HCT116 (cell line): Measurements from ENCODE around the gene BBX. TPM values are rescaled to one million over a fixed set of nuclear protein-coding genes. Genes with fewer than 3 reads are reported as not detected.

Experiments
- ATAC-seq: fragments of 200-7000 bp; cut with Tn5 transposase; 2 replicates; pipeline ENCODE4 v1.9.1; 2020; ENCODE audit warnings: mild to moderate bottlenecking, moderate library complexity
- BruUV-seq: library from RNA; stranded (reverse); fragments of 400-500 nt; replicated peaks from 2 replicates; lab custom pipeline; 2021; lab: Mats Ljungman, UMichigan
- CTCF ChIA-PET: fragments of 300-600 bp; sonication (Branson Sonifier 250); formaldehyde crosslinking; loops from one replicate; lab custom pipeline; 2021; ENCODE audit warnings: antibody characterized with exemption; lab: Charles Lee
- POLR2A ChIA-PET: fragments of 300-600, 350-600 bp; sonication (Branson Sonifier 250); formaldehyde crosslinking; loops from one replicate; lab custom pipeline; 2021; ENCODE audit warnings: antibody characterized with exemption; lab: Charles Lee
- RAD21 ChIA-PET, 2 experiments: fragments of 300-600 bp; sonication (Branson Sonifier 250); formaldehyde crosslinking; loops; one replicate each; lab custom pipeline; 2023; ENCODE audit warnings: low total read pairs in 2 of 2; ENCODE audit not compliant: uncharacterized antibody in 2 of 2, unreplicated experiment in 2 of 2, low non-redundant PET in 1 of 2; lab: Charles Lee
- DNase-seq: peaks from one replicate; pipeline ENCODE4 v3.0.0-alpha.2; 2010; ENCODE audit warnings: low read depth, low spot score
- H2AFZ ChIP-seq: fragments of 200-600 bp; shearing (Covaris generic), sonication (generic); 2 replicates; pipeline ENCODE4 v1.6.1; 2017; ENCODE audit warnings: low read depth, mixed run types, mixed read lengths, antibody characterized with exemption, low read length; ENCODE audit not compliant: poor library complexity, severe bottlenecking
- H3K27ac ChIP-seq: 2 replicates; pipeline ENCODE4 v1.5.1; 2012; ENCODE audit warnings: low read depth, low read length
- H3K27me3 ChIP-seq: fragments of 200-600 bp; sonication (generic); 2 replicates; pipeline ENCODE4 v1.6.1; 2016; ENCODE audit warnings: mixed run types, low read length, mixed read lengths; ENCODE audit not compliant: insufficient read depth
- H3K36me3 ChIP-seq, 2 experiments: fragments of 200-500 bp in 1 of 2; fragments of 200-600 bp in 1 of 2; sonication (Bioruptor generic) in 1 of 2; sonication (generic) in 1 of 2; 2 replicates each; pipeline versions ENCODE4 v1.5.1 to v1.6.1; 2014 to 2016; ENCODE audit warnings: low read length in 2 of 2, inconsistent platforms in 1 of 2, mixed read lengths in 1 of 2, mixed run types in 1 of 2; ENCODE audit not compliant: insufficient read depth in 2 of 2, control insufficient read depth in 1 of 2
- H3K4me1 ChIP-seq, 2 experiments: fragments of 200-600 bp in 1 of 2; sonication (generic) in 1 of 2; 2 replicates each; pipeline versions ENCODE4 v1.5.1 to v1.6.1; 2012 to 2017; ENCODE audit warnings: low read length in 2 of 2, inconsistent platforms in 1 of 2, mild to moderate bottlenecking in 1 of 2, mixed read lengths in 1 of 2, mixed run types in 1 of 2, moderate library complexity in 1 of 2; ENCODE audit not compliant: insufficient read depth in 2 of 2, control insufficient read depth in 1 of 2
- H3K4me2 ChIP-seq: fragments of 200-600 bp; sonication (generic); 2 replicates; pipeline ENCODE4 v1.6.1; 2017; ENCODE audit warnings: mixed run types, low read length, mixed read lengths
- H3K4me3 ChIP-seq, 2 experiments: fragments of 200-600 bp in 1 of 2; sonication (generic) in 1 of 2; replicated peaks in 1 of 2; 2 replicates each; pipeline ENCODE4 v1.5.1; 2011 to 2016; ENCODE audit warnings: low read length in 2 of 2, control low read depth in 1 of 2, low read depth in 1 of 2, mild to moderate bottlenecking in 1 of 2, mixed read lengths in 1 of 2, mixed run types in 1 of 2
- H3K79me2 ChIP-seq: fragments of 200-600 bp; sonication (generic); 2 replicates; pipeline ENCODE4 v1.6.1; 2017; ENCODE audit warnings: mild to moderate bottlenecking, mixed run types, low read length, moderate library complexity, mixed read lengths; ENCODE audit not compliant: insufficient read depth
- H3K9ac ChIP-seq: fragments of 200-600 bp; sonication (generic); 2 replicates; pipeline ENCODE4 v1.6.1; 2016; ENCODE audit warnings: low read length, mixed read lengths
- H3K9me2 ChIP-seq: fragments of 200-600 bp; sonication (generic), shearing (Covaris generic); 2 replicates; pipeline ENCODE4 v1.6.1; 2017; ENCODE audit warnings: mixed run types, mild to moderate bottlenecking, moderate library complexity; ENCODE audit not compliant: insufficient read depth
- H3K9me3 ChIP-seq, 2 experiments: fragments of 200-500 bp in 1 of 2; fragments of 200-600 bp in 1 of 2; sonication (Bioruptor generic) in 1 of 2; sonication (generic) in 1 of 2; 2 replicates each; pipeline ENCODE4 v1.6.1; 2014 to 2017; ENCODE audit warnings: low read length in 2 of 2, mixed read lengths in 2 of 2, inconsistent platforms in 1 of 2, low read depth in 1 of 2, mild to moderate bottlenecking in 1 of 2, mixed run types in 1 of 2, moderate library complexity in 1 of 2; ENCODE audit not compliant: control insufficient read depth in 1 of 2, insufficient read depth in 1 of 2
- H4K20me1 ChIP-seq: fragments of 200-600 bp; sonication (generic), shearing (Covaris generic); 2 replicates; pipeline ENCODE4 v1.6.1; 2017; ENCODE audit warnings: mixed run types, mild to moderate bottlenecking, moderate library complexity; ENCODE audit not compliant: insufficient read depth
- ATF3 ChIP-seq: IDR thresholded peaks from 2 replicates; pipeline ENCODE4 v1.6.1; 2012
- EGR1 ChIP-seq: IDR thresholded peaks from 2 replicates; pipeline ENCODE4 v1.6.1; 2012; ENCODE audit warnings: low read depth
- EZH2phosphoT487 ChIP-seq: fragments of 200-600 bp; IDR thresholded peaks from 2 replicates; pipeline ENCODE4 v1.6.1; 2018; ENCODE audit warnings: antibody characterized with exemption, borderline replicate concordance
- FOSL1 ChIP-seq: IDR thresholded peaks from 2 replicates; pipeline ENCODE4 v1.6.1; 2012; ENCODE audit warnings: low read depth
- MAX ChIP-seq: IDR thresholded peaks from 2 replicates; pipeline ENCODE4 v1.6.1; 2012
- POLR2A ChIP-seq: IDR thresholded peaks from 2 replicates; pipeline ENCODE4 v1.7.0; 2011; ENCODE audit warnings: borderline replicate concordance; ENCODE audit not compliant: insufficient read depth, insufficient read length; ENCODE audit errors: extremely low read depth
- ZBTB33 ChIP-seq: IDR thresholded peaks from 2 replicates; pipeline ENCODE4 v1.6.1; 2011; ENCODE audit warnings: mild to moderate bottlenecking, low read length, moderate library complexity; ENCODE audit not compliant: insufficient replicate concordance; ENCODE audit errors: extremely low read depth
- ZFX ChIP-seq: fragments of 450-650 bp; IDR thresholded peaks from 2 replicates; pipeline ENCODE4 v1.6.1; 2017
- ZNF274 ChIP-seq: fragments of 200-500 bp; sonication (Bioruptor generic); IDR thresholded peaks from 2 replicates; pipeline ENCODE4 v1.6.1; 2014; ENCODE audit warnings: mild to moderate bottlenecking, low read depth, low read length, inconsistent platforms
- intact Hi-C: fragments of 100-400 bp; cut with micrococcal nuclease; formaldehyde crosslinking; loops from 2 replicates; pipeline ENCODE4 v1.10.0; 2022
- total RNA-seq: library from RNA; stranded (reverse); gene quantifications from one replicate; pipeline ENCODE4 v1.2.1, GENCODE V29; 2021; ENCODE audit not compliant: unreplicated experiment

BBX gene
- total RNA-seq, 1 experiment from 2014 or later = 55.6 TPM

GRCh38 chr3:107637416-107638183, 114.8 kb downstream of the BBX start:
- ATAC-seq (no peak), DNase-seq (no peak)
- Histone ChIP-seq H4K20me1 (no peaks in the 10 kb centered on the region), H3K36me3 (no peaks in the 10 kb centered on the region), H3K9ac (no peak overlapping the region), H3K4me3 (no peak overlapping the region), H3K4me2 (no peak overlapping the region), H3K9me2 (no peaks in the 10 kb centered on the region), H3K4me1 (no peaks in the 10 kb centered on the region), H3K27ac (no peak overlapping the region), H3K9me3 (no peaks in the 10 kb centered on the region), H3K27me3 (no peaks in the 10 kb centered on the region), H3K79me2 (0 out of 2 replicates have a peak, but pooled peaks cover 1% of the 10 kb centered on the region)
- ChIA-PET CTCF (no interaction called here), POLR2A (no interaction called here)
- intact Hi-C loops = no loop called here
- BruUV-seq = no TSS peak
- TF ChIP-seq ZFX (no peak), EGR1 (no peak), FOSL1 (no peak), ZBTB33 (no peak), EZH2phosphoT487 (no peak), MAX (no peak), ZNF274 (no peak), POLR2A (no peak), ATF3 (no peak)
- TF ChIP-seq, all 23 proteins: peak for 0
- RAD21 ChIA-PET = no interaction called here
- H2AFZ ChIP-seq = no peak overlapping the region
